Measurements from ENCODE around the gene C9orf40.

Gene C9orf40

DNA sequence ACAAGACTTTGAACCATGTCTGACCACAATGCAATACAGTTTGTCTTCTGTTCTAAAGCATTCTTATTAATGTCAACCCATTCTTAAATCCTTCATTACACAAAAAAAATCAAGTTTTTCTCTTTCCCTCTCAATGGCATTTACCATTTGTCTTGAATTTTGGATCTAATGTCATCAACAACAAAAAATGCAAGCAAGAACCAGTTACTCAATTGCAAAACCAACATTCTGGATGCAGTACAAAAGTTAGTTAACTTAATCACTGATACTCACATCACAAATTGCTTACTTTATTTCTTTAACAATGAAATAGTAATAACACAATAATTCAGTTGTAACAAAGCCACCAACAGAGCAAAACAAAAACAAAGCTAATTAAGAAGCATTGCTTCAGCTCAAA is 6.0 kb downstream of the C9orf40 start:
- H3K4me1 ChIP-seq (ENCODE audit: low read length): peaks cover 11% of the 10 kb centered on the region
- H3K9me3 ChIP-seq (replicated peaks; ENCODE audit: insufficient read depth, low read length): no peaks in the 10 kb centered on the region
- H3K36me3 ChIP-seq (replicated peaks; ENCODE audit: insufficient read depth, low read length): no peaks in the 10 kb centered on the region
- H3F3A ChIP-seq (ENCODE audit: insufficient read depth, low read length): no peaks in the 10 kb centered on the region
- peaks cover 8% of the 10 kb centered on the region; the same call in 1 of the 2 replicates for H3K79me2 ChIP-seq (ENCODE audit: low read length)
- no peak overlapping the region for H3K27ac ChIP-seq (ENCODE audit: low read length)
- H3K4me3 ChIP-seq (ENCODE audit: low read length): no peak overlapping the region
- H2AFZ ChIP-seq (ENCODE audit: low read length): no peak overlapping the region
- H3K4me2 ChIP-seq (ENCODE audit: low read depth, low read length): no peak overlapping the region
- H3K9me2 ChIP-seq (replicated peaks; ENCODE audit: insufficient read depth, low read length): no peaks in the 10 kb centered on the region
- no peaks in the 10 kb centered on the region for H3K27me3 ChIP-seq (replicated peaks; ENCODE audit: insufficient read depth, low read length)
- DNase-seq: no peak
- no peak overlapping the region for H3K9ac ChIP-seq (ENCODE audit: low read length)
- H4K20me1 ChIP-seq (ENCODE audit: insufficient read depth, low read length): no peaks in the 10 kb centered on the region
- TF ChIP-seq EZH2phosphoT487 (IDR thresholded peaks at IDR 0.05; ENCODE audit: low read length) (no peak), EZH2 (optimal IDR thresholded peaks at IDR 0.05; ENCODE audit: low read depth, low read length) (no peak)
- TF ChIP-seq, protein P1, sequence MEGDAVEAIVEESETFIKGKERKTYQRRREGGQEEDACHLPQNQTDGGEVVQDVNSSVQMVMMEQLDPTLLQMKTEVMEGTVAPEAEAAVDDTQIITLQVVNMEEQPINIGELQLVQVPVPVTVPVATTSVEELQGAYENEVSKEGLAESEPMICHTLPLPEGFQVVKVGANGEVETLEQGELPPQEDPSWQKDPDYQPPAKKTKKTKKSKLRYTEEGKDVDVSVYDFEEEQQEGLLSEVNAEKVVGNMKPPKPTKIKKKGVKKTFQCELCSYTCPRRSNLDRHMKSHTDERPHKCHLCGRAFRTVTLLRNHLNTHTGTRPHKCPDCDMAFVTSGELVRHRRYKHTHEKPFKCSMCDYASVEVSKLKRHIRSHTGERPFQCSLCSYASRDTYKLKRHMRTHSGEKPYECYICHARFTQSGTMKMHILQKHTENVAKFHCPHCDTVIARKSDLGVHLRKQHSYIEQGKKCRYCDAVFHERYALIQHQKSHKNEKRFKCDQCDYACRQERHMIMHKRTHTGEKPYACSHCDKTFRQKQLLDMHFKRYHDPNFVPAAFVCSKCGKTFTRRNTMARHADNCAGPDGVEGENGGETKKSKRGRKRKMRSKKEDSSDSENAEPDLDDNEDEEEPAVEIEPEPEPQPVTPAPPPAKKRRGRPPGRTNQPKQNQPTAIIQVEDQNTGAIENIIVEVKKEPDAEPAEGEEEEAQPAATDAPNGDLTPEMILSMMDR (IDR thresholded peaks at IDR 0.05; ENCODE audit: low read length): no peak

DNA sequence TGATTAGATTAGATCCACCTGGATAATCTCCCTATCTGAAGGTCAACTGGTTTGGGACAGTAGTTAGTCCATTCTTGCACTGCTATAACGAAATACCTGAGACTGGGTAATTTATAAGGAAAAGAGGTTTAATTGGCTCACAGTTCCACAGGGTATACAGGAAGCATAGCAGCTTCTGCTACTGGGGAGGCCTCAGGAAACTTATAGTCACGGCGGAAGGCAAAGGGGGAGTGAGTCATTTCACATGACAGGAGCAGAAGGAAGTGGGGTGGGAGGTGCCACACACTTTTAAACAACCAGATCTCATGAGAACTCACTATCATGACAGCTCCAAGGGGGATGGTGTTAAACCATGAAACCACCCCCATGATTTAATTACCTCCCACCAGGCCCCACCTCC is 9.9 kb downstream of the C9orf40 start:
- no peak overlapping the region for H3K4me2 ChIP-seq (ENCODE audit: low read depth, low read length)
- H3K9ac ChIP-seq (ENCODE audit: low read length): no peak overlapping the region
- no peak overlapping the region for H3K4me3 ChIP-seq (ENCODE audit: low read length)
- H2AFZ ChIP-seq (ENCODE audit: low read length): no peak overlapping the region
- no peaks in the 10 kb centered on the region for H3K36me3 ChIP-seq (replicated peaks; ENCODE audit: insufficient read depth, low read length)
- H3K27me3 ChIP-seq (replicated peaks; ENCODE audit: insufficient read depth, low read length): no peaks in the 10 kb centered on the region
- no peak for DNase-seq
- no peaks in the 10 kb centered on the region for H3K79me2 ChIP-seq (ENCODE audit: low read length)
- H3K4me1 ChIP-seq (ENCODE audit: low read length): peaks cover 11% of the 10 kb centered on the region
- no peaks in the 10 kb centered on the region for H3K9me3 ChIP-seq (replicated peaks; ENCODE audit: insufficient read depth, low read length)
- no peak overlapping the region for H3K27ac ChIP-seq (ENCODE audit: low read length)
- no peaks in the 10 kb centered on the region for H4K20me1 ChIP-seq (ENCODE audit: insufficient read depth, low read length)
- H3K9me2 ChIP-seq (replicated peaks; ENCODE audit: insufficient read depth, low read length): no peaks in the 10 kb centered on the region
- TF ChIP-seq EZH2 (optimal IDR thresholded peaks at IDR 0.05; ENCODE audit: low read depth, low read length) (no peak), EZH2phosphoT487 (IDR thresholded peaks at IDR 0.05; ENCODE audit: low read length) (no peak)
- TF ChIP-seq, protein P1 (IDR thresholded peaks at IDR 0.05; ENCODE audit: low read length): no peak
- no peaks in the 10 kb centered on the region for H3F3A ChIP-seq (ENCODE audit: insufficient read depth, low read length)

DNA sequence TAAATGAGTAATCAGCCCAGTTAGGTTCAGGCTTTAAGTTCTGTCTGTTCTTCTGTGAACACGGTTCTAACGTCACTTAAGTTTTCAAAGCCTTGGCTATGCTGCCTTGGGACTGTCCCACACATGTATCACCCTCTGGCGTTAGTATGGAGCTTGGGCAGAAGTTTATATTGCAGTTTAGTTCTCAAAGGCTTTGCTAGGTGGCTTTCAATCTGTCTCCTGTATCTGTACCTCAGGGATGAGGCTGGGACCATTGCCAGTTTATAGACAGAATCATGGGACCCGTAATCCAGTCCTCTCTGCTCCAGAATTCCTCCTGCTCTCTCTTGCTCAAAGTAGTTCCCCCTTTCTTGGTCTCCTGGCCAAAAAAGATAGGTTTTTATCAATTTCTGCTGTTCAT is 12.1 kb downstream of the C9orf40 start:
- Histone ChIP-seq H3K36me3 (replicated peaks; ENCODE audit: insufficient read depth, low read length) (no peaks in the 10 kb centered on the region), H3K9me3 (replicated peaks; ENCODE audit: insufficient read depth, low read length) (no peaks in the 10 kb centered on the region), H3K9me2 (replicated peaks; ENCODE audit: insufficient read depth, low read length) (no peaks in the 10 kb centered on the region), H3K27me3 (replicated peaks; ENCODE audit: insufficient read depth, low read length) (no peaks in the 10 kb centered on the region), H3K9ac (ENCODE audit: low read length) (no peak overlapping the region), H3K27ac (ENCODE audit: low read length) (no peak overlapping the region), H2AFZ (ENCODE audit: low read length) (no peak overlapping the region), H3F3A (ENCODE audit: insufficient read depth, low read length) (no peaks in the 10 kb centered on the region), H4K20me1 (ENCODE audit: insufficient read depth, low read length) (no peaks in the 10 kb centered on the region), H3K4me1 (ENCODE audit: low read length) (no peaks in the 10 kb centered on the region), H3K4me3 (ENCODE audit: low read length) (no peak overlapping the region), H3K79me2 (ENCODE audit: low read length) (no peaks in the 10 kb centered on the region), H3K4me2 (ENCODE audit: low read depth, low read length) (no peak overlapping the region)
- TF ChIP-seq, protein P1 (IDR thresholded peaks at IDR 0.05; ENCODE audit: low read length): no peak
- TF ChIP-seq EZH2 (optimal IDR thresholded peaks at IDR 0.05; ENCODE audit: low read depth, low read length) (no peak), EZH2phosphoT487 (IDR thresholded peaks at IDR 0.05; ENCODE audit: low read length) (no peak)
- DNase-seq: no peak
